Peyer's patch (tissue), 4 donors: ENCODE data around the gene CNTN4.

ENCODE experiments used
- CTCF ChIP-seq, 6 experiments: fragments of 450-650 bp in 4 of 6; fragments of 200-600 bp in 2 of 6; sonication (generic) in 1 of 6; IDR thresholded peaks; one replicate each; pipeline ENCODE4 v1.5.1; 2017 to 2019; ENCODE audit warnings: antibody characterized with exemption in 6 of 6, mild to moderate bottlenecking in 3 of 6, moderate library complexity in 1 of 6
- POLR2A ChIP-seq, 2 donors: fragments of 450-650 bp; IDR thresholded peaks; one replicate each; pipeline ENCODE4 v1.5.1; 2017; ENCODE audit warnings: antibody characterized with exemption in 2 of 2, mild to moderate bottlenecking in 2 of 2, moderate library complexity in 2 of 2

GRCh38 chr3:2976212-2976611 is 877.5 kb downstream of the CNTN4 start:
- no peak for TF ChIP-seq CTCF (IDR thresholded peaks at IDR 0.05)
- TF ChIP-seq POLR2A (IDR thresholded peaks at IDR 0.05) = no peak
